Stimulated activated memory B cell treated with anti-CD40 and anti-IgM and Interleukin-4, amounts not matched to agents 10 μg/mL and 1 μg/mL and 100 μg/mL, for 72 hours (primary cell): ENCODE data around the gene NDUFS8.

Experiments
- ATAC-seq: fragments of 150-1000 bp; cut with Tn5 transposase; 2 replicates; pipeline ENCODE4 v1.10.0; 2021
- H3K27ac Mint-ChIP-seq: one replicate; pipeline ENCODE4 v1.8.0; 2022; ENCODE audit warnings: mild to moderate bottlenecking, mixed read lengths
- H3K27me3 Mint-ChIP-seq: one replicate; pipeline ENCODE4 v1.8.0; 2022; ENCODE audit warnings: mixed read lengths
- H3K36me3 Mint-ChIP-seq: one replicate; pipeline ENCODE4 v1.8.0; 2022; ENCODE audit warnings: mixed read lengths
- H3K4me1 Mint-ChIP-seq: one replicate; pipeline ENCODE4 v1.8.0; 2022; ENCODE audit warnings: mixed read lengths
- H3K4me3 Mint-ChIP-seq: one replicate; pipeline ENCODE4 v1.8.0; 2022; ENCODE audit warnings: mild to moderate bottlenecking, moderate library complexity, mixed read lengths
- H3K9me3 Mint-ChIP-seq: one replicate; pipeline ENCODE4 v1.8.0; 2022; ENCODE audit warnings: mixed read lengths

NDUFS8 gene

DNA sequence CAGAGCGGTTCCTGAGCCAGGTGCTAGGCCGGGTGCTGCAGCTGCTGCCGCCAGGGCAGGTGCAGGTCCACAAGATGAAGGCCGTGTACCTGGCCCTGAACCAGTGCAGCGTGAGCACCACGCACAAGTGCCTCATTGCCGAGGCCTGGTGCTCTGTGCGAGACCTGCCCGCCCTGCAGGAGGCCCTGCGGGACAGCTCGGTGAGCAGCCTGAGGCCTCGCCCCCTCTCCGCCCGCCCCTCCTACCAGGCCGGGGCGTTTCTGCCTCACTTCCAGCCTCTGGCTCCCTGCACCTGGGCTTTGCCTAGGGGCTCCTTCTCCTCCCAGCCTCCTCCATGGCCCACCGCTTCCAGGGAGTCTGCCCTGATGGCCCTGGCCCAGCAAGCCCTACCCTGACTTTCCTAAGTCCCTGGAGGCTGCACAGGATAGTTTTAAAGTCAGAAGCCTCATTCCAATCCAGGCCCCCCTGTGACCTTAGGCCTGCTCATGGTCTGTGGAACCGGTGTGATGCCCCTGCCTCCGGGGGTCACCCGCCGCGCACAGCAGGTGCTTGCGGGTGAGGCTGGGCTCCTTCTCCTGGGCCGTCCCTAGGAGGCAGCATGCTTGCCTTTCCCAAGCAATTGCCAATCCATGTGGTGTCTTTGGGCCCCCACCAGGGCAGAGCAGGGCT lies 13.8 kb downstream of the NDUFS8 start:
- Mint-ChIP-seq H3K27ac (no peak overlapping the region), H3K4me3 (no peak overlapping the region), H3K4me1 (peaks cover 24% of the 10 kb centered on the region), H3K9me3 (no peaks in the 10 kb centered on the region), H3K27me3 (no peaks in the 10 kb centered on the region), H3K36me3 (peaks cover 28% of the 10 kb centered on the region)
- ATAC-seq, result no peak

- Mint-ChIP-seq H3K27ac (no peak overlapping the region), H3K27me3 (no peaks in the 10 kb centered on the region), H3K4me3 (no peak overlapping the region), H3K9me3 (no peaks in the 10 kb centered on the region), H3K4me1 (peaks cover 18% of the 10 kb centered on the region), H3K36me3 (peaks cover 28% of the 10 kb centered on the region)
- no peak for ATAC-seq
Measured at GRCh38 chr11:68044898-68045351, 14.4 kb downstream of the NDUFS8 start.

DNA sequence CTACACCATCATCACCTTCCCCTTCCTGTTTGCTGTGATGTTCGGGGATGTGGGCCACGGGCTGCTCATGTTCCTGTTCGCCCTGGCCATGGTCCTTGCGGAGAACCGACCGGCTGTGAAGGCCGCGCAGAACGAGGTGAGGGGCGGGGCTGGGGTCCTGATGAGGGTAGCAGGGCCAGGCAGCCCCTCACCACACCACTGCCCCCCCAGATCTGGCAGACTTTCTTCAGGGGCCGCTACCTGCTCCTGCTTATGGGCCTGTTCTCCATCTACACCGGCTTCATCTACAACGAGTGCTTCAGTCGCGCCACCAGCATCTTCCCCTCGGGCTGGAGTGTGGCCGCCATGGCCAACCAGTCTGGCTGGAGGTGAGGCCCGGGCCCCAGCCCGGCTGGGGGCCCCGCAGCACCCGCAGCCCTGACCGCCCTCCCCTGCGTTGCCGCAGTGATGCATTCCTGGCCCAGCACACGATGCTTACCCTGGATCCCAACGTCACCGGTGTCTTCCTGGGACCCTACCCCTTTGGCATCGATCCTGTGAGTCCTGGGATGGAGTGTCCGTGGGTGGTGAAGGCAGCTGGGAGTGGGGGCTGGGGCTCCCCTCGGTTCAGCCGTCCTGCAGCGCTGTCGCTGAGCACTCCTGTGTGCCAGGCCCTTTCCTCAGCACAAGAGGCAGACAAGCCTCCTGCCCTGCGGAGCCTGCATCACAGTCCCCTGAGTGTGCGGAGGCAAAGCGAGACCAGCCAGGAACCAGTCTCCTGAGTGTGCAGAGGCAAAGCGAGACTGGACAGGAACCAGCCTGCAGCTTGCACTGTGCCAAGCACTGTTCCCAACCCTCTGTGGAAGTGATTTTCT lies 17.2 kb downstream of the NDUFS8 start:
- Mint-ChIP-seq H3K36me3 (peaks cover 39% of the 10 kb centered on the region), H3K27me3 (no peaks in the 10 kb centered on the region), H3K4me3 (no peak overlapping the region), H3K4me1 (peaks cover 5% of the 10 kb centered on the region), H3K27ac (no peak overlapping the region), H3K9me3 (no peaks in the 10 kb centered on the region)
- no peak for ATAC-seq

DNA sequence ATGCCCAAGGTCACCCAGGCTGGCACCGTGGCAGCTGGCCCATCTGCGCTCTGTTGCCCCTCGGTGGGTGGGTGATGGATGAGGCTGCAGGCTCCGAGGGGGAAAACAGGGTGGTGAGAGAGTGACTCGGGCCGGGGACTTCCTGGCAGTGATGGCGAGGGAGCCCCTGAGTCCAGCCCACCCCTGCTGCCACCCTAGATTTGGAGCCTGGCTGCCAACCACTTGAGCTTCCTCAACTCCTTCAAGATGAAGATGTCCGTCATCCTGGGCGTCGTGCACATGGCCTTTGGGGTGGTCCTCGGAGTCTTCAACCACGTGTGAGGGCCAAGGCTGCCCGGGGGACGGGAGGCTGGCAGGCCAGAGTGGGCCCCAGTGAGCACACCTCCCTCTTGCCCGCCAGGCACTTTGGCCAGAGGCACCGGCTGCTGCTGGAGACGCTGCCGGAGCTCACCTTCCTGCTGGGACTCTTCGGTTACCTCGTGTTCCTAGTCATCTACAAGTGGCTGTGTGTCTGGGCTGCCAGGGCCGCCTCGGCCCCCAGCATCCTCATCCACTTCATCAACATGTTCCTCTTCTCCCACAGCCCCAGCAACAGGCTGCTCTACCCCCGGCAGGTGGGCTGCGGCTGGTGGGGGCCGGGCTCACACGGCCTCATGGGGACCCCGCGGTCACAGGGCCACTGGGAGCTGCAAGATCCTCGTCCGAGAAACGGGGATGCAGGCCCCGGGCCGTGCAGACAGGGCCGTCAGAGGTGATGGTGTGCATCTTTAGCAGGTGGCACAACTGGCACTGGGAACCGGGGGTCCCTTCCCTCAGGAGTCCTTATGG lies 18.4 kb downstream of the NDUFS8 start:
- no peak for ATAC-seq
- Mint-ChIP-seq H3K27ac (no peak overlapping the region), H3K36me3 (peaks cover 39% of the 10 kb centered on the region), H3K27me3 (no peaks in the 10 kb centered on the region), H3K9me3 (no peaks in the 10 kb centered on the region), H3K4me3 (no peak overlapping the region), H3K4me1 (peaks cover 10% of the 10 kb centered on the region)

DNA sequence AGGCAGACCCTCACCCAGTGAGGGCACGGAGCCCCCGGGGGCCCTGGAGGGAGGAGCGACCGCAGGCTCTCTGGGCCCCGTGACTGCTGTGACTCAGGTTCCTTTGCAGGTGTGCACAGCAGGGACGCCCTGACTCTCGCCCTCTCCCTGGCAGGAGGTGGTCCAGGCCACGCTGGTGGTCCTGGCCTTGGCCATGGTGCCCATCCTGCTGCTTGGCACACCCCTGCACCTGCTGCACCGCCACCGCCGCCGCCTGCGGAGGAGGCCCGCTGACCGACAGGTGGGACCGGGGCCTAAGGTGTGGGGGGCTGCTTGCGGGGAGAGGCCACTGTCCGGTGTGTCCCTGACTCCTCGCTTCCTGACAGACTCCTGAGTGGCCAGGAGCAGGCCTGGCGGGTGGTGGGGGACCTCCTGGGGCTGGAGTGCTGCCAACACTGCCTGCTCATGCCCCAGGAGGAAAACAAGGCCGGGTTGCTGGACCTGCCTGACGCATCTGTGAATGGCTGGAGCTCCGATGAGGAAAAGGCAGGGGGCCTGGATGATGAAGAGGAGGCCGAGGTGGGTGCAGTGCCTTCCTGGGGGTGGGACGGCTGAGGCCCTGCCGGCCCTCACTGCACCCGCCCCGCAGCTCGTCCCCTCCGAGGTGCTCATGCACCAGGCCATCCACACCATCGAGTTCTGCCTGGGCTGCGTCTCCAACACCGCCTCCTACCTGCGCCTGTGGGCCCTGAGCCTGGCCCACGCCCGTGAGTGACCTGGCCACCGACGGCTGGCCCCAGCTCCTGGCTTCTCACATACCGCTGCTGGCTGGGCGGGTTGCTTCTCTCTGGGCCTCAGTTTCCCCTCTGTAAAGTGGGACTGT lies 19.3 kb downstream of the NDUFS8 start:
- peaks cover 10% of the 10 kb centered on the region for H3K4me1 Mint-ChIP-seq
- no peak overlapping the region for H3K27ac Mint-ChIP-seq
- H3K27me3 Mint-ChIP-seq, result no peaks in the 10 kb centered on the region
- ATAC-seq, result no peak
- H3K36me3 Mint-ChIP-seq, result peaks cover 33% of the 10 kb centered on the region
- H3K4me3 Mint-ChIP-seq, result no peak overlapping the region
- no peaks in the 10 kb centered on the region for H3K9me3 Mint-ChIP-seq

DNA sequence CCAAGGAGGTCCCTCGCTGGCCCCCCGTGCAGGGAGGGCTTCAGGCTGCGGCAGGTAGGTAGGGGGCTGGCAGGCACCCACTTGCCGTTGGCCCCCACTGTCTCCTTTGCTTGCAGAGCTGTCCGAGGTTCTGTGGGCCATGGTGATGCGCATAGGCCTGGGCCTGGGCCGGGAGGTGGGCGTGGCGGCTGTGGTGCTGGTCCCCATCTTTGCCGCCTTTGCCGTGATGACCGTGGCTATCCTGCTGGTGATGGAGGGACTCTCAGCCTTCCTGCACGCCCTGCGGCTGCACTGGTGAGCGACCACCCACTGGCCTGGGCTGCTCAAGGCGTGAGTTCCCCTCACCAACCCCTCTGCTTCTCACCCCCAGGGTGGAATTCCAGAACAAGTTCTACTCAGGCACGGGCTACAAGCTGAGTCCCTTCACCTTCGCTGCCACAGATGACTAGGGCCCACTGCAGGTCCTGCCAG lies 19.9 kb downstream of the NDUFS8 start:
- peaks cover 28% of the 10 kb centered on the region for H3K36me3 Mint-ChIP-seq
- H3K4me1 Mint-ChIP-seq, result peaks cover 10% of the 10 kb centered on the region
- no peak for ATAC-seq
- H3K9me3 Mint-ChIP-seq, result no peaks in the 10 kb centered on the region
- no peak overlapping the region for H3K27ac Mint-ChIP-seq
- no peak overlapping the region for H3K4me3 Mint-ChIP-seq
- no peaks in the 10 kb centered on the region for H3K27me3 Mint-ChIP-seq

- no peaks in the 10 kb centered on the region for H3K27me3 Mint-ChIP-seq
- no peak overlapping the region for H3K4me3 Mint-ChIP-seq
- H3K36me3 Mint-ChIP-seq, result peaks cover 22% of the 10 kb centered on the region
- no peaks in the 10 kb centered on the region for H3K9me3 Mint-ChIP-seq
- ATAC-seq, result no peak
- peaks cover 10% of the 10 kb centered on the region for H3K4me1 Mint-ChIP-seq
- no peak overlapping the region for H3K27ac Mint-ChIP-seq
Measured at GRCh38 chr11:68051191-68052136, 21.0 kb downstream of the NDUFS8 start.

GRCh38 chr11:68052137-68052873 lies 21.8 kb downstream of the NDUFS8 start:
- Mint-ChIP-seq H3K4me3 (no peak overlapping the region), H3K27me3 (no peaks in the 10 kb centered on the region), H3K36me3 (peaks cover 19% of the 10 kb centered on the region), H3K27ac (no peak overlapping the region), H3K9me3 (no peaks in the 10 kb centered on the region), H3K4me1 (peaks cover 10% of the 10 kb centered on the region)
- ATAC-seq, result no peak

DNA sequence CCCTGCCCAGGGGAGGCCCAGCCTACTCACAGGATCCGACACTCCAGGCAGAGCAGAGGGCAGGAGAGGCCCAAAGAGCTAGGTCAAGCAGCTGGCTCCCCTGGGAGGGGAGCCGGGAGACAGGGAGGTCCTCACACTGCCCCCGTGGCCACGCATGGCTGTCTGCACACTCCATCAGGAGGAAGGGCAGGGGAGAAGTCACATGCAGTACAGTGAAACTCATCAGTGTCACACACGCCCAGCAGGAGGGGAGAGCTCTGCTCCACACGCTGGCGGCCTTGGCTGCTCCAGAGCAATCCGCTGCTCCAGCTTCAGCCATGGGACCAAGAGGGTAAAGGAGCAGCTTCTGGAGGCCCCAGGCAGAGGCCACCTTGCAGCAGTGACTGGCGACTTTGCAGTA lies 22.6 kb downstream of the NDUFS8 start:
- H3K4me3 Mint-ChIP-seq, result no peak overlapping the region
- peaks cover 10% of the 10 kb centered on the region for H3K4me1 Mint-ChIP-seq
- H3K36me3 Mint-ChIP-seq, result peaks cover 22% of the 10 kb centered on the region
- ATAC-seq, result no peak
- H3K9me3 Mint-ChIP-seq, result no peaks in the 10 kb centered on the region
- no peaks in the 10 kb centered on the region for H3K27me3 Mint-ChIP-seq
- H3K27ac Mint-ChIP-seq, result no peak overlapping the region

GRCh38 chr11:68053981-68054812 lies 23.7 kb downstream of the NDUFS8 start:
- ATAC-seq, result peak; percentile 25
- peaks cover 27% of the 10 kb centered on the region for H3K36me3 Mint-ChIP-seq
- no peak overlapping the region for H3K27ac Mint-ChIP-seq
- H3K4me1 Mint-ChIP-seq, result peaks cover 10% of the 10 kb centered on the region
- H3K27me3 Mint-ChIP-seq, result no peaks in the 10 kb centered on the region
- H3K4me3 Mint-ChIP-seq, result no peak overlapping the region
- H3K9me3 Mint-ChIP-seq, result no peaks in the 10 kb centered on the region

DNA sequence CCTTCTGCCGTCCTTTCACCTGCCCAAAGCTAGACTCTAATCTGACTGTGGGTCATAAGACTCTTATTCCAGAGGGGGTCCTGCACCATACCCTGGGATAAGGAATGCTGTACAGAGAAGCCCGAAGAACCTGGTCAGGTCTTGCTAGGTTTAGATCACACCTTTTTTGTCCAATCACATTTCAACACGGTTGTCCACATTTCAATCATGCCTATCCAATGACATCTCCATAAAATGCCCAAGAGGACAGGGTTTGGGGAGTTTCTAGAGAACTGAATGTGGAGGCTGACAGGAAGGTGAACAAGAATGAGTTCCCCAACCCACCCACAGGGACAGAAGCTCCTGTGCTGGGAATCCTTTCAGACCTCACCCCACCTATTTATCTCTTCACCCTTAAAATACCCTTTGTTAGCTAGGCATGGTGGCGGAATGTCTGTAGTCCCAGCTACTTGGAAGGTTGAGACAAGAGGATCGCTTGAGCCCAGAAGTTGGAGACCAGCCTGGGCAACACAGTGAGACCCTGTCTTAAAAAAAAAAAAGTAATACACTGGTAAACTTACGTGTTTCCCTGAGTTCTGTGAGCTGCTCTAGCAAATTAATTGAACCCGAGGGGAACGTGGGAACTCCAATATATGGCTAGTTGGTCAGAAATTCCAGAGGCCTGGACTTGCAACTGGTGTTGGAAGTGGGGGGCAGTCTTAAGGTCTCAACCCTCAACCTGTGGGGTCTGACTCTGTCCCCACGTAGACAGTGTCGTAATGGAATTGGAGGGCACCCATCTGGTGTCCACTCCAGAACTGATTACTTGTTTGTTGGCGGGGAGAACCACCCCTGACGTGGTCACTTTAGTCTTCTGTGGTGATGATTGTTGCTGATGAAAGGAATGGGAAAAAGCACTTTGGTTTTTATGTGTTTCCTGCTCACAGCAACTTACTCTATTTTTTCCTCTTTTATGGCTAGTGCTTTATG lies 26.1 kb downstream of the NDUFS8 start:
- Mint-ChIP-seq H3K27ac (no peak overlapping the region), H3K36me3 (peaks cover 26% of the 10 kb centered on the region), H3K9me3 (no peaks in the 10 kb centered on the region), H3K27me3 (no peaks in the 10 kb centered on the region), H3K4me3 (no peak overlapping the region), H3K4me1 (peaks cover 7% of the 10 kb centered on the region)
- ATAC-seq, result no peak

- Mint-ChIP-seq H3K4me3 (no peak overlapping the region), H3K27ac (no peak overlapping the region), H3K4me1 (peaks cover 4% of the 10 kb centered on the region), H3K27me3 (no peaks in the 10 kb centered on the region), H3K36me3 (peaks cover 24% of the 10 kb centered on the region), H3K9me3 (no peaks in the 10 kb centered on the region)
- ATAC-seq, result no peak
Measured at GRCh38 chr11:68057807-68058206, 27.3 kb downstream of the NDUFS8 start.
